Lung (tissue), 12 donors: Measurements from ENCODE around the gene CD300E. TPM values are rescaled to one million over a fixed set of nuclear protein-coding genes. Genes with fewer than 3 reads are reported as not detected.

Experiments used
- ATAC-seq: fragments of 200-7000 bp; cut with Tn5 transposase; one replicate; pipeline ENCODE4 v1.9.1; 2020; ENCODE audit warnings: moderate number of reproducible peaks; ENCODE audit not compliant: insufficient read depth, low FRiP score
- DNase-seq, 3 donors: peaks; one replicate each; pipeline ENCODE4 v3.0.0-alpha.2; 2013 to 2017
- H3K27ac ChIP-seq, 2 donors: one replicate each; pipeline ENCODE4 v1.5.1; 2013; ENCODE audit warnings: mild to moderate bottlenecking in 2 of 2, moderate library complexity in 2 of 2, control low read depth in 1 of 2, inconsistent platforms in 1 of 2, low read depth in 1 of 2, low read length in 1 of 2
- H3K27me3 ChIP-seq, 3 donors: one replicate each; pipeline ENCODE4 v1.5.1; 2013; ENCODE audit warnings: low read length in 2 of 3; ENCODE audit not compliant: control insufficient read depth in 3 of 3, insufficient read depth in 3 of 3
- H3K36me3 ChIP-seq, 4 donors: one replicate each; pipeline ENCODE4 v1.5.1; 2013; ENCODE audit warnings: low read length in 4 of 4, mild to moderate bottlenecking in 1 of 4, moderate library complexity in 1 of 4; ENCODE audit not compliant: control insufficient read depth in 4 of 4, insufficient read depth in 4 of 4
- H3K4me1 ChIP-seq, 5 donors: one replicate each; pipeline ENCODE4 v1.5.1; 2013; ENCODE audit warnings: low read length in 5 of 5, mild to moderate bottlenecking in 2 of 5, moderate library complexity in 1 of 5; ENCODE audit not compliant: control insufficient read depth in 5 of 5, insufficient read depth in 5 of 5
- H3K4me3 ChIP-seq: one replicate; pipeline ENCODE4 v1.5.1; 2013; ENCODE audit warnings: mild to moderate bottlenecking, control low read depth, moderate library complexity
- H3K9ac ChIP-seq, 2 donors: one replicate each; pipeline ENCODE4 v1.5.1; 2013; ENCODE audit warnings: low read length in 2 of 2, control low read depth in 1 of 2; ENCODE audit not compliant: insufficient read depth in 1 of 2
- H3K9me3 ChIP-seq, 4 donors: one replicate each; pipeline ENCODE4 v1.5.1; 2013; ENCODE audit warnings: low read length in 3 of 4, mild to moderate bottlenecking in 1 of 4, moderate library complexity in 1 of 4; ENCODE audit not compliant: control insufficient read depth in 4 of 4, insufficient read depth in 3 of 4
- WGBS, 2 donors: extraction: QIAGEN DNeasy Blood & Tissue Kit; methylation state at CpG; one replicate each; pipeline ENCODE4 v1.1.7; 2013; 5-methylcytosine and 5-hydroxymethylcytosine counted together
- polyA plus RNA-seq, 2 donors: library from polyadenylated mRNA; stranded (reverse); fragments of 200-250 nt; gene quantifications; one replicate each; pipeline ENCODE4 v1.2.1, GENCODE V29; 2013
- total RNA-seq, 2 donors: library from RNA; depleted of rRNA in 1 of 2; stranded (reverse); fragments of >200 nt in 1 of 2; gene quantifications; one replicate each; pipeline ENCODE4 v1.2.1, GENCODE V29; 2014 to 2021
- TF ChIP-seq, protein P1 (sequence below): IDR thresholded peaks from 2 replicates; pipeline ENCODE4 v1.5.1; 2012; ENCODE audit warnings: mild to moderate bottlenecking; ENCODE audit errors: control extremely low read depth, extremely low read depth
- donor health status: control.
- donor health status: control.
- donor health status: Bipolar disorder and iron deficiency.
- donor health status: healthy.
- donor health status: DM: yes; HTN: yes; CAD: no.

CD300E gene
- total and polyA plus RNA-seq, 4 donors = 3.4 to 81.6 (median 11.2) TPM

GRCh38 chr17:74619077-74619673, 4.4 kb downstream of the CD300E start:
- 74 to 78% methylated on average over 2 of the region's 2 CpGs for WGBS, 2 donors
- Histone ChIP-seq H3K4me3 (no peak overlapping the region), H3K9ac (no peak overlapping the region), H3K4me1 (no peaks in the 10 kb centered on the region), H3K36me3 (no peaks in the 10 kb centered on the region), H3K27me3 (peaks cover 0 to 9% (median 2%) of the 10 kb centered on the region in 3 donors), H3K9me3 (no peaks in the 10 kb centered on the region), H3K27ac (no peak overlapping the region)
- ATAC-seq = no peak
- TF ChIP-seq, protein P1, sequence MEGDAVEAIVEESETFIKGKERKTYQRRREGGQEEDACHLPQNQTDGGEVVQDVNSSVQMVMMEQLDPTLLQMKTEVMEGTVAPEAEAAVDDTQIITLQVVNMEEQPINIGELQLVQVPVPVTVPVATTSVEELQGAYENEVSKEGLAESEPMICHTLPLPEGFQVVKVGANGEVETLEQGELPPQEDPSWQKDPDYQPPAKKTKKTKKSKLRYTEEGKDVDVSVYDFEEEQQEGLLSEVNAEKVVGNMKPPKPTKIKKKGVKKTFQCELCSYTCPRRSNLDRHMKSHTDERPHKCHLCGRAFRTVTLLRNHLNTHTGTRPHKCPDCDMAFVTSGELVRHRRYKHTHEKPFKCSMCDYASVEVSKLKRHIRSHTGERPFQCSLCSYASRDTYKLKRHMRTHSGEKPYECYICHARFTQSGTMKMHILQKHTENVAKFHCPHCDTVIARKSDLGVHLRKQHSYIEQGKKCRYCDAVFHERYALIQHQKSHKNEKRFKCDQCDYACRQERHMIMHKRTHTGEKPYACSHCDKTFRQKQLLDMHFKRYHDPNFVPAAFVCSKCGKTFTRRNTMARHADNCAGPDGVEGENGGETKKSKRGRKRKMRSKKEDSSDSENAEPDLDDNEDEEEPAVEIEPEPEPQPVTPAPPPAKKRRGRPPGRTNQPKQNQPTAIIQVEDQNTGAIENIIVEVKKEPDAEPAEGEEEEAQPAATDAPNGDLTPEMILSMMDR = no peak
- DNase-seq = peak in 2 of 3 donors; percentile 12 to 51

- no peak overlapping the region for H3K4me3 ChIP-seq
- ATAC-seq (no peak), DNase-seq (no peak)
- TF ChIP-seq, protein P1 = no peak
- H3K4me1 ChIP-seq = no peaks in the 10 kb centered on the region
- H3K27me3 ChIP-seq = peaks cover 0 to 9% (median 2%) of the 10 kb centered on the region in 3 donors
- no peak overlapping the region for H3K9ac ChIP-seq
- no peak overlapping the region for H3K27ac ChIP-seq
- 43 to 66% methylated on average over 3 of the region's 3 CpGs for WGBS, 2 donors
- H3K9me3 ChIP-seq = no peaks in the 10 kb centered on the region
- H3K36me3 ChIP-seq = no peaks in the 10 kb centered on the region
Observed at GRCh38 chr17:74618451-74618850, 5.1 kb downstream of the CD300E start.

- DNase-seq = no peak
- H3K27me3 ChIP-seq = peaks cover 0 to 6% (median 0%) of the 10 kb centered on the region in 3 donors
- 90 to 93% methylated on average over 7 of the region's 7 CpGs for WGBS, 2 donors
Observed at GRCh38 chr17:74616696-74617095, 6.8 kb downstream of the CD300E start.

More at GRCh38 chr17:74616696-74617095, 6.8 kb downstream of the CD300E start:
- no peaks in the 10 kb centered on the region for H3K9me3 ChIP-seq
- no peaks in the 10 kb centered on the region for H3K4me1 ChIP-seq
- no peak overlapping the region for H3K27ac ChIP-seq
- ATAC-seq = no peak
- TF ChIP-seq, protein P1 = no peak
- no peaks in the 10 kb centered on the region for H3K36me3 ChIP-seq
- no peak overlapping the region for H3K9ac ChIP-seq
- no peak overlapping the region for H3K4me3 ChIP-seq
